HG03064 (cell line): Measurements from ENCODE around the gene GDA.
A peak's percentile ranks its signal among the peaks of the same experiment; 100 is the strongest.

Source experiments
- ATAC-seq: cut with Tn5 transposase; IDR thresholded peaks from one replicate; pipeline ENCODE4 v1.9.1; 2021; ENCODE audit warnings: low read depth; ENCODE audit not compliant: unreplicated experiment

The GDA gene

DNA sequence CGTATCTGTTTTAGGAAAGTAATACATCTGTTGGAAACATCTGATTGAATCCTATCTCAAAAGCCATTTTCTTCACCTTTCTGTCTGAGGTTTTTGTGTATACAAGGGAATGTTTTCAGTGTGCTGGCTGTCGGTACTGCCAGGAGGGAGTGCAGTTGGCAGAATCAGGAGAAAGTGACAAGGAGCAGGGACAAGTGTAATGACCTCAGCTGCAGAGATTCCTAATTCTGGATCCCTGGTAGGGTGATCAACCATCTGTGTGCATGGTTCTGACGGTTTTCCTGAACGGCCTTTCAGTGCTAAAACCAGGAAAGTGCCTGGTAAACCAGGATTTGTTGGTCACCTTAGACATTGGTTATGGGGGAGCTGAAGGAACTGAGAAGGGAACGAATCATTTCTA lies 1.6 kb upstream of the GDA start:
- no peak for ATAC-seq

DNA sequence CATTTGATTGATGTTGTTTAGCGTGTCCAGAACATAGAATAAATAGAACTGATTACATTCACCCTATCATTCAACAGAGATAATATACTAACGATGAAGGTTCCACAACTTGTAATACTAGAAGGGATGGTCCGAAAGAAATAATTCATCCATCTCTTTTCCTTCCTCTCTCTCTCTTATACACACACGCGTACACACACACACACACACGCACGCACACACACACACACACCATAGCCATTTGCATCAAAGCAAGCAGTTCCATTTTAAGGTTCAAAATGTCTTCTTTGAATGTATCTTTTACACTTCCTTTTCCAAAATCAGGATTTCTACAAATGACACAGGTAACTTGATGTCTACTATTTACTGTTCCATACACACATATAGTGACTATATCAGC lies 887 bp downstream of the GDA start:
- no peak for ATAC-seq

DNA sequence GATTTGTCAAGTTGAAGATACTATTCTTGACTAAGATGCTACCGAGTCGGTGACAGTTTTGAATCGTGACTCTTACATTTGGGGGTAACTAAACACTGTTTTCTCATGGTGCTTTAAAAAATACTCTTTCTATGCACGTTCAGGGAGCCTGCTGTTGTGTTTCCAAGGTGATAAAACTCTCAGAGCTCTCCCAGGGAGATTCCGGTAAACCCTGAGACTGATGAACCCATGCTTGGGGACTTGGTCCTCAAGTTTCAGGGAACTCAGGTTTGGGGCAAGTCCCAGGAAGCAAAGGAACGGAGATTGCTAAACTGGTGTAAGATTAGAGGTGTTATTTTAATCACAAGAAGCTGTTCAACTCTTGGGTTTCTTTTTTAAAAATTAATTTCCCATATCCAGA lies 1.4 kb downstream of the GDA start:
- no peak for ATAC-seq

DNA sequence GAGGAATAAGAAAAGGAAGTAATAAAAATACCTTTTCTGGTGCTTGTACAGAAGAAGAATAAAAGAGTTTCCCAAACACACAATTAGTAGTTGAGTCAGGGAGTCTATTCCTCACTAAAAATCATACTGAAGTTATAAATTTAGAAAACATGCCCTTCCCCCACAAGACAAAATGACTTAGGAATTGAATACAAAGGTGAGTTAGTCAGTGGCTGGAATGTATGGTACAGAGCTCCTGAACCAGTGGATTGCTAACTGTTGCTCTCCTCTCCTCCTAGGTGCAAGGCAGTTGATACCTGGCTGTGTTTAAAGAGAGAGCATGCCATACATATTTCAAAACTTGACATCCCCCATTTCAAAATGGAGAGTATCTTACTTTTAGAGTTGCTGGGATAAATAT lies 1.9 kb downstream of the GDA start:
- no peak for ATAC-seq

DNA sequence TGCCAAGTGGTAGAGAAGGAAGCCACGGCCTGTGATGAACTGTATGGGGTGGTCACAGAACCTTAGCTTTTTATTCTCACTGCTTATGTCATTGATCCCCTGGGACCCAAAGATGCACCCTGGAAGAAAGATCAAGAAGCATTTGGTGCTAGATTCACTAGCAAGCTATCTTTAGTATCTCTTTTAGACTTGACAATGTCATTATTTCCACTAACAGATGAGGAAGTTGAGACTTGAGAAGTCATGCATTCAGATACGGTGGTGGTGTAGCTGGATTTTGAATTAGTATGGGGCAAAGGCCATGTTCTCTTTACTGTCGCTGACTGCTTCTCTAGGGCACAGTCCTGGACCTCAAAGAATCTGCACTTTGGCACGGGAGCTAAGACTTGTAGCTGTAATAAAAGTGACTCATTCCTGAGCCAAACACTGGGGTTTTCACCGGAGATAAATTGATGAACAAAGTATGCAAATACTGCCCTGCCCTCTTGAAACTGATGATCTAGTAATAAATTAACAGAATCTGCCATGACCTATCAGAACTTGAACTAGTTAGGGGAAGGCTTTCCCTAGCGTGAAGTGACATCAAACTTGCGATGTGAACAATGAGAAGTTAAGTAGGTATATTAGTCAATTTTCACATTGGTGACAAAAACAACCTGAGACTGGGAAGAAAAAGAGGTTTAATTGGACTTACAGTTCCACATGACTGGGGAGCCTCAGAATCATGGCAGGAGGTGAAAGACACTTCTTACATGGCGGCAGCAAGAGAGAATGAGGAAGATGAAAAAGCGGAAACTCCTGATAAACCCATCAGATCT lies 5.4 kb downstream of the GDA start:
- ATAC-seq, result peak; percentile 84

DNA sequence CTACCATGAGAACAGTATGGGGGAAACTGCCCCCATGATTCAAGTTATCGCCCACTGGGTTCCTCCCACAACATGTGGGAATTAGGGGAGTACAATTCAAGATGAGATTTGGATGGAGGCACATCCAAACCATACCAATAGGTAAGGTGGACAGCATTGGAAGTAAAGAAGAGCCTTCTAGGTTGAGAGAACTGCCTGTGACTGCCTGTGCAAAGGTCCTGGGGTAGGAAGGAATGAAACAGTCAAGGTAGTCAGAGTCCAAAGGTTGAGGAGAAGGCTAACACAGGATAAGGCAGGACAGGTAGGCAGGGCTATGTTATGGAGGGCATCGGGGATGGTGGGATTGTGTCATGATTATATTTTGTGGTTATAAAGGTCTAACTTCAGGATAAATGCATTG lies 6.1 kb downstream of the GDA start:
- no peak for ATAC-seq

DNA sequence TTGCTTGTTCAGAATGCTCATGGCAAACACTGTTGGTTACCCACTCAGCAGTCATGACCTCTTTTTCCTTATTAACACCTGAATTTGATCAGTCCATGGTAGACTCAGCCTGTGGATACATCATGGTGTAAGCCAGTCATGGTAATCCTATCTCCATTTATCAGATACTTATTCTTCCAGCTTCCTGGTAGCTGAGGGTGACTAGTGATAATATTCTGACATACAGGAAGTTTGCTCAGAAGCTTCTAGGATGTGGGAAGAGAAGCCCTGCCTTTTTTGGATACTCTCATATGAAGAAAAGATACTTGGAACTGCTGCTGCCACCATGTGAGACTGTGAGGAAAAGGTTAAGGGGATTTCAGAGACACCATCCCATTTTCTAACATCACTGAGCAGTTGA lies 7.3 kb downstream of the GDA start:
- no peak for ATAC-seq

DNA sequence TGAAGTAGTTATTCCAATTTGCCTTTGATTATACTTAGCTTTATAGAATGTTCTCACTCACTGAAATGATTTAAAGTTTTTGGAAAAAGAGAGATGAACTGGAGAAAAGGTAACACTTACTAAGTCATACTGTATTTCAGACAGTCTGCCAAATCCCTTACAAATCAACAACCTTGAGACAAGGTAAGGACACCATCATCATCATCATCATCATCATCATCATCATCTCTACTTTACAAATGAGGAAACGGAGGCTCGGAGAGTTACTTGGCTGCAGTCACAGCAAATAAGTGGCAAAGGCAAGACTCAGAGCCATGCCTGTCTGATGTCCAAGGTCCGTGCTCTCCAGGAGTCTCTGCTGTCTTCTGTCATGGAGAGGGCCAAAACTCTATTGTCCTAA lies 9.4 kb downstream of the GDA start:
- no peak for ATAC-seq

DNA sequence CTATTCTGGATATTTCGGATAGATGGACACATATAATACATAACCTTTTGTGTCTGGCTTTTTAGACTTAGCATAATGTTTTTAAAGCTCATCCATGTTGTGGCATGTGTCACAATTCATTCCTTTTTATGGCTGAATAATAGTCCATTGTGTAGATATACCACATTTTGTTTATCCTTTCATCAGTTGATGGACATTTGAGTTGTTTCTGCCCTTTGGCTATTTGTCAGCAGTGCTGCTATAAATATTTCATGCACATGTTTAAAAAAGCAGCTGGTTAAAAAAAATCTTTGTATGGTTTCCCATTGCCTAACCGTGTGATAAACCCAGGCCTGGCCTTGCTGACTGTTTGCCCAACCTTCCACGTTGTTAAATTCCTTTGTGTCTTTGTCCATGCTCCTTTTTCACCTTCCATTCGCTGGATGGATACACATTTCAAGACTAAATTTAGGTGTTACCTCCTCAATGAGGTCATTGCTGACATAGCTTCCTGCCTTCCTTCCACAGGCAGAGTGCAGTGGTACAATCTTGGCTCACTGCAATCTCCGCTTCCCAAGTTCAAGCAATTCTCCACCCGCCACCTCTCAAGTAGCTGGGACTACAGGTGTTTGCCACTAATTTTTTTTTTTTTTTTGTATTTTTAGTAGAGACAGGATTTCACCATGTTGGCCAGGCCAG lies 11.3 kb downstream of the GDA start:
- no peak for ATAC-seq

DNA sequence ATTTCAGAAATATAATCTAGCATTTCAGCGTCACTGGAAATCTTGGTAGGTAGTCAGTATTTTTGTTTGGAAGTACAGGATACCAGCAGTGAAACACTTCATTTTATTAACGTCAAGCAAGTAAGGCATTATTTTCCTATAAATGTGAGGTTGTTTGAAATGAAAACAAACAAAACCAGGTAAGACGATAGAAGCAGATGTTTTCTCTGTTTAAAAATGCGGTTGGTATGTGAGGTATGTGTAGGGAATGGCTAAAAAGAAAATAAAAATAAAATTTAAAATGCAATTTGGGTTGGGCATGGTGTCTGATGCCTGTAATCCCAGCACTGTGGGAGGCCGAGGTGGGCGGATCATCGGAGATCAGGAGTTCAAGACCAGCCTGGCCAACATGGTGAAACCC lies 16.1 kb downstream of the GDA start:
- no peak for ATAC-seq

DNA sequence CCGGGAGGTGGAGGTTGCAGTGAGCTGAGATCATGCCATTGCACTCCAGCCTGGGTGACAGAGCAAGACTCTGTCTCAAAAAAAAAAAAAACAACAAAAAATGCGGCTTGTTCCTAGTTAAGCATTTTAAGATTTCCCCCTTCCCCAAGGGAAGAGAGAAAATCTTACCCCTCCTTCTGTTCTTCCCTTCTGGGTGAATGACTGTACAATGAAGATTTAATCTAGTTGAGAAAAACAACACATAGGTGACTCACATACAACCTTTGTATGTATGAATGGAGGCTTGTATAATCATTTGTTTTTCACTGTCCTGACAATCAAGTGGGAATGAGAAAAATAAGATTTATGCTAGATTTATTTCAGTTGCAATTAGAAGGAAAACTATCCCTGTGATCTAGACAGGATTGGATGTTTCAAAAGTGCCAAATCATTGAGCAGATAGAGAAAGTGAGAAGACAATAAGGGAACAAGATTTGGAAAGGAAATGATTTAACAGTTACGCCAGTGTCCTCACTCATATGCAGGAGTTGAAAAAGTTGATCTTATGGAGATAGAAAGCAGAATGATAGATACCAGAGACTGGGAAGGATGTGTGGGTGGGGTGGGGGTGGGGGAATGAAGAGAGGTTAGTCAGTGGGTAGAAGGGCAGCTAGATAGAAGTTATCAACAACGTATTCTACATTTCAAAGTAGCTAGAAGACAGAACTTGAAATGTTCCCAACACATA lies 16.7 kb downstream of the GDA start:
- ATAC-seq, result no peak

DNA sequence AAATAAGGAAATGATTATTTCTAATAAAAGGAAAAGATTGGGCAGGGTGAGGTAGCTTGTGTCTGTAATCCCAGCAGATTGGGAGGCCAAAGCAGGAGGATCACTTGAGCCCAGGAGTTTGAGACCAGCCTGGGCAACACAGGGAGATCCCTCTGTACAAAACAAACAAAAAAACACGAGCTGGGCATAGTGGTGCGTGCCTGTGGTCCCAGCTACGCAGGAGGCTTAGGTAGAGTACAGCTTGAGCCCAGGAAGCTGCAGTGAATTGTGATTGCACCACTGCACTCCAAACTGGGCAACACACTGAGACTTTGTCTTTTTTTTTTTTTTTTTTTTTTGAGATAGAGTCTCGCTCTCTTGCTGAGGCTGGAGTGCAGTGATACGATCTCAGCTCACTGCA lies 18.8 kb downstream of the GDA start:
- no peak for ATAC-seq

DNA sequence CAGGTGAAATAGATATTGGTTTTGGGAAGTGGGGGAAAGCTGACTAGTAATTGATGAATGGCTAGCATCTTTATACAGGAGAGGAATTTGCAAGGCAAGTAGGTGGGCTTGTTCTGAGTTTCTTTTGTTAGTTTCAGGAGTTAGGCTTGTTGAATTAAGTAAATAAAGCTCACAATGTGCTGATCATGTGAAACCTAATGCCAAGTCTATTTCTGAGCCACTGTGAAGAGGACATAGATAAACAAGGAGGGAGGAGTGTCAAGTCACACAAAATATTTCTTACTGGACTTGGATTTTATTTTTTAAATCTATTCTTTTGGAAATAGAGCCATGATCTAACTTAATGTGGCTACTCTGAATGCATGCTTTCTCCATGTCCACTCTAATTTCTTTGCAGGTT lies 19.9 kb downstream of the GDA start:
- no peak for ATAC-seq

DNA sequence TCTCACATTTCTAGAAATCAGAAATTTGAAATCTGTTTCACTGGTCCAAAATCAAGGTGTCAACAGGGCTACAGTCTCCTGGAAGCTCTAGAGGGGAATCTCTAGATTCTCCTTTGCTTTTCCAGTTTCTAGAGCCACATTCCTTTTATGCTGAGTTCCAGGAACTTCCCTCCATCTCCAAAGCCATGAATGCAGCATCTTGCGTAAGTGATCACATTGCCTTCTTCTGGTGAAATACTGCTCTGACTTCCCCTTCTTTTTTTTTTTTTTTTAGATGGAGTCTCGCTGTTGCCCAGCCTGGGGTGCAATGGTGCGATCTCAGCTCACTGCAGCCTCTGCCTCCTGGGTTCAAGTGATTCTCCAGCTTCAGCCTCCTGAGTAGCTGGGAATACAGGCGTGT lies 23.8 kb downstream of the GDA start:
- no peak for ATAC-seq

DNA sequence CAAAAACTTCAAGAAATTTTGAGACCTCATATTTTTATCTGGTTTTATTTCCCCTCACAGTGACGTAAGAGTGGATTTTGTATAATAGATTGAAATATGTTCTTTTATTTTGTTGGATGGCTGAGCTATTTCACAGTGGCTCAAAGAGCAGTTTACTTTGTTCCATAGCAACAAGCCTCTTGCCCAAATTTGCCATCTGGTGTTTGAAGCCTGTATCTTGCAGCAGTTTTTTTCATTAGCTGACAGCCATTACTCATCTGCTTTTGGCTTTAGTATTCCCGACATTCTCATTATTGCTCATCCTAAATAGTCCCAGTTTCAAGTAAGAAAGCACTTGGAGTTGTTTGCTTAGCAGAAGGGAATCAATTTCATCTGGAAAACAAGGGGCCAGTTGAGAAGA lies 36.3 kb downstream of the GDA start:
- ATAC-seq, result no peak

DNA sequence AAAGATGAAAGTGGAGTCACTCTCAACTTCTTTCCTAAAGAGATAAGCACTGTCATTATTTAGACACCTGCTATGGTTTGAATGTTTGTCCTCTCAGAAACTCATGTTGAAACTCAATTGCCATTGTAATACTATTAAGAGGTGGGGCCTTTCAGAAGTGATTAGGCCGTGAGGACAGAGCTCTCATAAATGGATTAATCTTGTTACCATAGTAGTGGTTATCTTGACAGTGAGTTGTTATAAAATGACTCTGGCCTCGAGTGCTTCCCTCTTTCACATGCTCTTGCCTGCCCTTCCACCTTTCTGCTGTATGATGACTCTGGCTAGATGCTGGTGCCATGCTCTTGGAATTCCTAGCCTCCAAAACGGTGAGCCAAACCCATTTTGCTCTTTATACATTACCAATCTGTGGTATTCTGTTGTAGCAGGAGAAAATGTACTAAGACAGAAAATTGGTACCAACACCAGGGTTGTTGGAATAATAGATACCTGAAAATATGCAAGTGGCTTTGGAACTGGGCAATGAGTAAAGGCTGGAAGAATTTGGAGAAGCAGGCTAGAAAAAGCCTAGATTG lies 38.0 kb downstream of the GDA start:
- ATAC-seq, result no peak

DNA sequence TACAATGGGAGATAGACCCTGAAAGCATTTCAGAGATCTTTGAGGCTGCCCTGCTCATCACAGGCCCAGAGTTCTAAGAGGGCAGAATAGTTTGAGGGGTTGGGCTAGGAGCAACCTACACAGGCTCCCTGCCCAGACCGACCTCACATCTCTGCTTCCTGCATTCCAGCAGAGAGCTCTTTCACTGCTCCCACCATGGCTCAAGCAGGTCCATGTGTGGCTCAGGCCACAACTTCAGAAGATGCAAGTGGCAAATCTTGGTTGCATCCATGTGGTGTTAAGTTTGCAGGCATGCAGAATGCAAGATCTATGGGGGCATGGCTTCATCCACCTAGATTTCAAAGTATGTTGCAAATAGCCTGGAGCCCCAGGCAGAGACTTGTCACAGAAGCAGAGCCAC lies 39.0 kb downstream of the GDA start:
- no peak for ATAC-seq

DNA sequence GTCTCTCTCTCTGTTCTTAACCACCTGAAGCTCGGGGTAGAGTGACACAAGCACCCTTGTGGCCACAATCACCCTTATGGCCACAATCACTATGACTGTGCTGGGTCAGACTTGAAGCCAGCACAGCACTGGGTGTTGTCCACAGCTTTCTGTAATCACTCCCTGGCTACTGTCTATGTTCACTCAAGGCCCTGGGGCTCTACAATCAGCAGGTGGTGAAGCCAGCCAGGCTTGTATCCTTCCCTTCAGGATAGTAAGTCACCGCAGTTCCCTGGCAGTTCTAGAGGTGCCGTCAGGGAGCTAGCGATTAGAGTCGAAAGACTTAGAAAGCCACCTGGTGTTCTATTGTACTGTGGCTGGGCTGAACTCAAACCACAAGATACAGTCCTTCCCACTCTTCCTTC lies 44.2 kb downstream of the GDA start:
- peak; percentile 92 for ATAC-seq

DNA sequence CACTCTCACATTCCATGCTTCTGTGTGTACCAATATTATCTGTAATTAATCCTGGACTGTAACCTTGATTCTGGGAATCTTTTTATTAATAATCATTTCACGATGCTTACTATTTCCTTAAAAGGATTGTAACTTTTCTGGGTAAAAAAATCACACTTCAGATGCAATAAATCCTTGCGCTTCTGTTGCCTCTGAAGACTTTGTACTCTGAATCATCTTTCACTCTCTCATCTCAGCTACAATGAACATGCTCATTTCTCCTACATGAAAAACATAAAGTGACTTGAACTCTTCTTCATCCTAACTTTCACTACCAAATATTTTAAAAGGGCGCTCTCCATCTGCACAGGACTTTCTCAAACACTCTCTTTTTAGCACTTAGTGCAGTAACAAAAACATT lies 50.0 kb downstream of the GDA start:
- no peak for ATAC-seq

DNA sequence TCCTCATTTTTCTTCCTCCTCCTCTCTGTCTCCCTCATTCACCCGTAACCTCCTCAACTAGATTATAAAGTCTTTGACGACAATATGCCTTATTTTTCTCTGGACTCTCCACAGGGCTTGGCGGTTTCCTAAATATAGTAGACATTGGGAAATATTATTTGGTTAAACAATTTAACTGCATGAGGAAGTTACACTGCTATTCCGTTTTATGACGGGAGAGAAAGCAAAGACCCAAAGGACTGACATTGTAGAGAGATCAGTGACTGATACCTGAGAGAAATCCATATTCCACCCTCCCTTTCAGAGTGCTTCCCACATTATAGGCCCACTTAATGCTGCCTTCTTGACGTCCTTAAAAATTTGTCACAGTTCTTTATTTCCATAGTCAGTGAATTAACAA lies 51.2 kb downstream of the GDA start:
- ATAC-seq, result no peak

DNA sequence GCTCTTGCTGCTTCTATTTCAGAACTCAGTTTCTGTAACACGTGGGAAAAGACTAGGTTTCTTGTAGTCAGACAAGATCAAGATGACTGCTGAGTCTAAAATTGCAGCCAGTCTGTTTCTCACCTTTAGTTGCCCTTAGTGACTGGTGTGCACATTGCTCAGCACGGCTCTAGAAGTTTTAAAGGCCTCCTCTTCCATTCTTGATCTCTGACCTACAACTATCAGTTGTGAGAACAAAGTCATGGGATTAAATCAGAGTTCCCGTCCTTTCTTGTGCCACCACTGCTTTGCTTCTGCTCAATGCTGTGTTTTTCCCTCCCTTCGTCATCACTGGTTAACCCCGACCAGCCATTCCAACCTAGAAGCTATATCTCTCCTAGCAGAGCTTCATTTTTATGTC lies 52.8 kb downstream of the GDA start:
- no peak for ATAC-seq
